Sigmoid colon (tissue), 7 donors: Measurements from ENCODE around the gene FOXP1. TPM values are rescaled to one million over a fixed set of nuclear protein-coding genes. Genes with fewer than 3 reads are reported as not detected.
"Not testable (repeated sequence)": the region's sequence is repeated elsewhere in the genome, so short reads cannot be mapped to it uniquely, and the experiment has no call there.

Experiments
- DNase-seq: peaks from one replicate; pipeline ENCODE4 v3.0.0-alpha.2; 2019
- H3K27ac ChIP-seq, 4 donors: fragments of 200-600 bp; sonication (generic); one replicate each; pipeline ENCODE4 v1.5.1; 2016 to 2019; ENCODE audit warnings: mild to moderate bottlenecking in 1 of 4
- H3K27me3 ChIP-seq, 3 donors: fragments of 200-600 bp; sonication (generic); one replicate each; pipeline ENCODE4 v1.5.1; 2019; ENCODE audit warnings: mild to moderate bottlenecking in 1 of 3
- H3K36me3 ChIP-seq, 4 donors: fragments of 200-600 bp; sonication (generic); one replicate each; pipeline ENCODE4 v1.5.1; 2016 to 2019
- H3K4me1 ChIP-seq, 4 donors: fragments of 200-600 bp; sonication (generic); one replicate each; pipeline ENCODE4 v1.5.1; 2017 to 2019
- H3K4me3 ChIP-seq, 4 donors: fragments of 200-600 bp; sonication (generic); one replicate each; pipeline ENCODE4 v1.5.1; 2017 to 2019; ENCODE audit warnings: mild to moderate bottlenecking in 2 of 4, moderate library complexity in 1 of 4
- H3K9me3 ChIP-seq, 4 donors: fragments of 200-600 bp in 3 of 4; sonication (generic) in 3 of 4; one replicate each; pipeline versions ENCODE4 v1.5.1 to v1.6.1; 2013 to 2019
- CTCF ChIP-seq, 4 experiments: fragments of 450-650 bp in 3 of 4; fragments of 200-600 bp in 1 of 4; IDR thresholded peaks; one replicate each; pipeline ENCODE4 v1.5.1; 2016 to 2019; ENCODE audit warnings: antibody characterized with exemption in 4 of 4, mild to moderate bottlenecking in 3 of 4, moderate library complexity in 2 of 4
- EP300 ChIP-seq, 4 donors: sonication (generic); formaldehyde crosslinking; IDR thresholded peaks; one replicate each; pipeline ENCODE4 v1.6.1; 2017; ENCODE audit warnings: antibody characterized with exemption in 4 of 4
- POLR2A ChIP-seq, 2 donors: fragments of 450-650 bp; IDR thresholded peaks; one replicate each; pipeline ENCODE4 v1.6.1; 2016; ENCODE audit warnings: antibody characterized with exemption in 2 of 2, mild to moderate bottlenecking in 2 of 2, moderate library complexity in 2 of 2
- POLR2AphosphoS5 ChIP-seq, 4 donors: sonication (generic); formaldehyde crosslinking; IDR thresholded peaks; one replicate each; pipeline ENCODE4 v1.6.1; 2017; ENCODE audit warnings: antibody characterized with exemption in 4 of 4
- WGBS, 2 donors: extraction: QIAGEN DNeasy Blood & Tissue Kit; methylation state at CpG; one replicate each; pipeline ENCODE4 v1.1.7; 2013; 5-methylcytosine and 5-hydroxymethylcytosine counted together
- intact Hi-C: fragments of 100-400 bp; cut with DNase I; formaldehyde crosslinking; loops from one replicate; pipeline ENCODE4 v1.15.1; 2023
- polyA plus RNA-seq, 3 donors: library from polyadenylated mRNA; stranded (reverse); fragments of 200-250 nt; gene quantifications; one replicate each; pipeline ENCODE4 v1.2.3, GENCODE V29; 2013
- total RNA-seq, 4 donors: library from RNA; depleted of rRNA; stranded (reverse); fragments of >200 nt; gene quantifications; one replicate each; pipeline ENCODE4 v1.1.0, GENCODE V29; 2016
- donor health status: healthy with polysubstance abuse.
- donor health status: Bipolar disorder and iron deficiency.
- donor health status: healthy.

The FOXP1 gene
- total and polyA plus RNA-seq, 7 donors, result 13.8 to 232 (median 139) TPM

GRCh38 chr3:70981231-70981880 lies 602.2 kb downstream of the FOXP1 start:
- Histone ChIP-seq H3K36me3 (peaks cover 2 to 42% (median 18%) of the 10 kb centered on the region in 4 donors), H3K9me3 (no peaks in the 10 kb centered on the region), H3K4me3 (no peak overlapping the region), H3K4me1 (peaks cover 0 to 70% (median 66%) of the 10 kb centered on the region in 4 donors), H3K27ac (peak overlapping the region; percentile 74 to 90 (median 84)), H3K27me3 (no peaks in the 10 kb centered on the region)
- 84 to 85% methylated on average over 6 of the region's 6 CpGs for WGBS, 2 donors
- TF ChIP-seq POLR2AphosphoS5 (IDR thresholded peaks at IDR 0.05) (no peak), CTCF (IDR thresholded peaks at IDR 0.05) (no peak)
- intact Hi-C loops, result loop anchor here (5.0 to 10.0 kb wide), 3 partner anchors 266 to 603 kb away; partner anchors contain the start of gene FOXP1
- DNase-seq, result no peak

GRCh38 chr3:70980646-70981170 lies 602.8 kb downstream of the FOXP1 start:
- WGBS, 2 donors, result 64 to 66% methylated on average over 8 of the region's 8 CpGs
- no peak for DNase-seq
- peaks cover 6 to 44% (median 24%) of the 10 kb centered on the region in 4 donors for H3K36me3 ChIP-seq
- H3K4me3 ChIP-seq, result no peak overlapping the region
- no peaks in the 10 kb centered on the region for H3K9me3 ChIP-seq
- no peak for TF ChIP-seq CTCF (IDR thresholded peaks at IDR 0.05)
- no peak for TF ChIP-seq POLR2AphosphoS5 (IDR thresholded peaks at IDR 0.05)
- TF ChIP-seq EP300 (IDR thresholded peaks at IDR 0.05), result no peak
- no peak for TF ChIP-seq POLR2A (IDR thresholded peaks at IDR 0.05)
- peaks cover 0 to 64% (median 60%) of the 10 kb centered on the region in 4 donors for H3K4me1 ChIP-seq
- peak overlapping the region; percentile 24 to 90 (median 84) for H3K27ac ChIP-seq
- H3K27me3 ChIP-seq, result no peaks in the 10 kb centered on the region
- intact Hi-C loops, result loop anchor here (5.0 to 10.0 kb wide), 3 partner anchors 267 to 604 kb away; partner anchors contain the start of gene FOXP1

GRCh38 chr3:70979983-70980645 lies 603.4 kb downstream of the FOXP1 start:
- Histone ChIP-seq H3K4me1 (peaks cover 0 to 63% (median 55%) of the 10 kb centered on the region in 4 donors), H3K4me3 (no peak overlapping the region), H3K27me3 (no peaks in the 10 kb centered on the region), H3K27ac (peak overlapping the region; percentile 24 to 90 (median 84)), H3K9me3 (no peaks in the 10 kb centered on the region), H3K36me3 (peaks cover 6 to 50% (median 25%) of the 10 kb centered on the region in 4 donors)
- TF ChIP-seq POLR2AphosphoS5 (IDR thresholded peaks at IDR 0.05) (no peak), EP300 (IDR thresholded peaks at IDR 0.05) (no peak), CTCF (IDR thresholded peaks at IDR 0.05) (no peak), POLR2A (IDR thresholded peaks at IDR 0.05) (no peak)
- intact Hi-C loops, result loop anchor here (5.0 to 10.0 kb wide), 3 partner anchors 267 to 605 kb away; partner anchors contain the start of gene FOXP1
- WGBS, 2 donors, result 93 to 94% methylated on average over 7 of the region's 7 CpGs
- DNase-seq, result no peak

- 95 to 96% methylated on average over 13 of the region's 13 CpGs for WGBS, 2 donors
- no peaks in the 10 kb centered on the region for H3K9me3 ChIP-seq
- intact Hi-C loops, result no loop called here
- H3K4me1 ChIP-seq, result peaks cover 0 to 48% (median 31%) of the 10 kb centered on the region in 4 donors
- no peak for DNase-seq
- peaks cover 6 to 63% (median 26%) of the 10 kb centered on the region in 4 donors for H3K36me3 ChIP-seq
- no peak overlapping the region for H3K27ac ChIP-seq
- TF ChIP-seq POLR2AphosphoS5 (IDR thresholded peaks at IDR 0.05) (no peak), POLR2A (IDR thresholded peaks at IDR 0.05) (no peak), EP300 (IDR thresholded peaks at IDR 0.05) (no peak), CTCF (IDR thresholded peaks at IDR 0.05) (no peak)
- no peak overlapping the region for H3K4me3 ChIP-seq
- H3K27me3 ChIP-seq, result no peaks in the 10 kb centered on the region
Measured at GRCh38 chr3:70977712-70978111, 605.8 kb downstream of the FOXP1 start.

GRCh38 chr3:70975981-70976380 lies 607.5 kb downstream of the FOXP1 start:
- Histone ChIP-seq H3K27ac (peak overlapping the region in 3 of 4 donors; percentile 9 to 62 (median 58)), H3K36me3 (peaks cover 6 to 80% (median 30%) of the 10 kb centered on the region in 4 donors), H3K4me1 (peaks cover 0 to 42% (median 20%) of the 10 kb centered on the region in 4 donors)
- H3K4me3 ChIP-seq, intact Hi-C loops, DNase-seq, H3K27me3 ChIP-seq, H3K9me3 ChIP-seq: not testable (repeated sequence)
- WGBS, 2 donors, result 83 to 84% methylated on average over 5 of the region's 5 CpGs
